GM12878 (cell line): ENCODE results near the gene AGPAT2. TPM values are rescaled to one million over a fixed set of nuclear protein-coding genes. Genes with fewer than 3 reads are reported as not detected.

Experiments
- ATAC-seq: fragments of 200-7000 bp; cut with Tn5 transposase; 3 replicates; pipeline ENCODE4 v1.9.1; 2020; ENCODE audit warnings: mild to moderate bottlenecking, moderate library complexity
- BruUV-seq: library from RNA; stranded (reverse); fragments of 400-500 nt; replicated peaks from 2 replicates; lab custom pipeline; 2021; lab: Mats Ljungman, UMichigan
- CTCF ChIA-PET: fragments of 300-600 bp; sonication (Branson Sonifier 250); formaldehyde crosslinking; extraction: SDS; loops from one replicate; lab custom pipeline; 2021; ENCODE audit warnings: inconsistent platforms; lab: Yijun Ruan, JAX
- POLR2A ChIA-PET: fragments of 350-600 bp; formaldehyde crosslinking; extraction: SDS; loops from one replicate; lab custom pipeline; 2021; ENCODE audit warnings: inconsistent platforms; lab: Charles Lee
- RAD21 ChIA-PET: fragments of 300-600 bp; sonication (Branson Sonifier 250); formaldehyde crosslinking; loops from one replicate; lab custom pipeline; 2023; ENCODE audit warnings: antibody characterized with exemption; ENCODE audit not compliant: unreplicated experiment; lab: Charles Lee
- SMC1A ChIA-PET: fragments of 300-600 bp; sonication (Branson Sonifier 250); formaldehyde crosslinking; loops from one replicate; lab custom pipeline; 2023; ENCODE audit not compliant: unreplicated experiment, uncharacterized antibody; lab: Charles Lee
- DNase-seq: peaks from one replicate; pipeline ENCODE4 v3.0.0-alpha.2; 2011; ENCODE audit warnings: low read depth, low spot score
- FAIRE-seq: peaks from 3 replicates; lab custom pipeline; 2011; peaks lifted over from hg19 to GRCh38; lab: Jason Lieb, UNC
- H2AFZ ChIP-seq: 2 replicates; pipeline ENCODE4 v1.6.0; 2011; ENCODE audit warnings: low read depth, low read length, control low read depth; ENCODE audit not compliant: control insufficient read depth
- H3K27ac ChIP-seq: 2 replicates; pipeline ENCODE4 v1.5.1; 2011; ENCODE audit warnings: control low read depth; ENCODE audit not compliant: control insufficient read depth, insufficient read depth
- H3K27me3 ChIP-seq, 2 experiments: replicated peaks in 1 of 2; 2 replicates each; pipeline versions ENCODE4 v1.6.0 to v1.6.1; 2011; ENCODE audit warnings: low read length in 1 of 2; ENCODE audit not compliant: control insufficient read depth in 2 of 2, insufficient read depth in 2 of 2
- H3K36me3 ChIP-seq, 2 experiments: 2 replicates each; pipeline ENCODE4 v1.5.1; 2011; ENCODE audit warnings: low read length in 1 of 2; ENCODE audit not compliant: control insufficient read depth in 2 of 2, insufficient read depth in 2 of 2
- H3K4me1 ChIP-seq: 2 replicates; pipeline ENCODE4 v1.6.1; 2011; ENCODE audit warnings: mild to moderate bottlenecking, low read length, moderate library complexity, mixed read lengths; ENCODE audit not compliant: control insufficient read depth, insufficient read depth
- H3K4me2 ChIP-seq: 2 replicates; pipeline ENCODE4 v1.6.0; 2011; ENCODE audit warnings: control low read depth; ENCODE audit not compliant: control insufficient read depth, insufficient read depth
- H3K4me3 ChIP-seq: fragments of 200-600 bp; sonication (generic); 2 replicates; pipeline ENCODE4 v1.5.1; 2016
- H3K79me2 ChIP-seq: 2 replicates; pipeline ENCODE4 v1.6.0; 2011; ENCODE audit warnings: low read length; ENCODE audit not compliant: control insufficient read depth, insufficient read depth
- H3K9ac ChIP-seq: 2 replicates; pipeline ENCODE4 v1.8.0; 2011; ENCODE audit warnings: low read length, control low read depth, mixed read lengths; ENCODE audit not compliant: control insufficient read depth, insufficient read depth
- H3K9me3 ChIP-seq: replicated peaks from 3 replicates; pipeline ENCODE4 v1.5.1; 2011; ENCODE audit warnings: mild to moderate bottlenecking, low read length; ENCODE audit not compliant: control insufficient read depth, insufficient read depth
- H4K20me1 ChIP-seq: 2 replicates; pipeline ENCODE4 v1.6.0; 2011; ENCODE audit not compliant: control insufficient read depth, insufficient read depth
- ATF7 ChIP-seq: fragments of 450-650 bp; IDR thresholded peaks from 2 replicates; pipeline ENCODE4 v1.6.1; 2016; ENCODE audit warnings: low read depth, mild to moderate bottlenecking
- BACH1 ChIP-seq: fragments of 450-650 bp; IDR thresholded peaks from 2 replicates; pipeline ENCODE4 v1.6.1; 2017; ENCODE audit warnings: mild to moderate bottlenecking, borderline replicate concordance
- CREB1 ChIP-seq: IDR thresholded peaks from 2 replicates; pipeline ENCODE4 v1.6.1; 2012; ENCODE audit warnings: low read depth, mild to moderate bottlenecking, inconsistent platforms
- EGR1 ChIP-seq, 2 experiments: IDR thresholded peaks; 1 replicate in 1 of 2; 2 replicates in 1 of 2; pipeline ENCODE4 v1.6.1; 2011 to 2012; ENCODE audit warnings: low read depth in 2 of 2, low read length in 2 of 2, borderline replicate concordance in 1 of 2, mild to moderate bottlenecking in 1 of 2, moderate library complexity in 1 of 2
- KDM1A ChIP-seq: fragments of 200-600 bp; sonication (generic); IDR thresholded peaks from 2 replicates; pipeline ENCODE4 v1.6.1; 2016; ENCODE audit warnings: borderline replicate concordance
- MEF2A ChIP-seq: IDR thresholded peaks from 2 replicates; pipeline ENCODE4 v1.6.1; 2011; ENCODE audit warnings: low read depth, mild to moderate bottlenecking, low read length, moderate library complexity; ENCODE audit not compliant: insufficient read depth
- MYB ChIP-seq: fragments of 150-350 bp; IDR thresholded peaks from 2 replicates; pipeline ENCODE4 v1.6.1; 2014; ENCODE audit warnings: mild to moderate bottlenecking, low read depth, low read length, borderline replicate concordance
- PBX3 ChIP-seq: IDR thresholded peaks from 2 replicates; pipeline ENCODE4 v1.6.1; 2011; ENCODE audit warnings: mild to moderate bottlenecking, low read depth, low read length, moderate library complexity; ENCODE audit not compliant: insufficient replicate concordance
- PML ChIP-seq: IDR thresholded peaks from 2 replicates; pipeline ENCODE4 v1.6.1; 2012; ENCODE audit warnings: low read length, inconsistent platforms
- POLR2AphosphoS2 ChIP-seq: IDR thresholded peaks from 2 replicates; pipeline ENCODE4 v1.6.1; 2011; ENCODE audit warnings: low read depth, mild to moderate bottlenecking, low read length, improper control_type of control experiment, moderate library complexity
- RAD21 ChIP-seq: IDR thresholded peaks from 2 replicates; pipeline ENCODE4 v1.6.1; 2011; ENCODE audit warnings: mild to moderate bottlenecking, low read depth, low read length, moderate library complexity; ENCODE audit not compliant: insufficient read depth
- RBBP5 ChIP-seq: fragments of 200-600 bp; sonication (generic); conservative IDR thresholded peaks from 2 replicates; pipeline ENCODE4 v1.6.1; 2016
- REST ChIP-seq: IDR thresholded peaks from 2 replicates; pipeline ENCODE4 v1.6.1; 2012; ENCODE audit warnings: mild to moderate bottlenecking, low read depth, low read length
- SKIL ChIP-seq: fragments of 450-650 bp; IDR thresholded peaks from 2 replicates; pipeline ENCODE4 v1.6.1; 2017; ENCODE audit warnings: mild to moderate bottlenecking, low read depth, inconsistent platforms; ENCODE audit not compliant: poor library complexity, severe bottlenecking
- SMC3 ChIP-seq: IDR thresholded peaks from 2 replicates; pipeline ENCODE4 v1.6.1; 2011; ENCODE audit warnings: low read length, improper control_type of control experiment, borderline replicate concordance
- YY1 ChIP-seq: IDR thresholded peaks from 2 replicates; pipeline ENCODE4 v1.6.1; 2011; ENCODE audit warnings: low read depth, mild to moderate bottlenecking, low read length
- WGBS: methylation state at CpG from one replicate; pipeline ENCODE4 v1.1.6; 2016; ENCODE audit warnings: low lambda C conversion rate; ENCODE audit not compliant: insufficient replicate concordance, insufficient coverage; ENCODE audit errors: missing lambda C conversion rate; 5-methylcytosine and 5-hydroxymethylcytosine counted together
- in situ Hi-C: fragments of 300-500 bp; cut with MboI; formaldehyde crosslinking; loops from 9 replicates; pipeline ENCODE4 v1.14.3; 2018; ENCODE audit warnings: mixed read lengths
- intact Hi-C: fragments of 100-400 bp; cut with micrococcal nuclease; formaldehyde crosslinking; loops from one replicate; pipeline ENCODE4 v1.14.2; 2022; ENCODE audit not compliant: unreplicated experiment
- polyA plus RNA-seq, 11 experiments: library from polyadenylated mRNA; depleted of rRNA in 4 of 11; unstranded in 6 of 11; stranded (reverse) in 5 of 11; fragments of >200 nt; fragmentation: Nextera tagmentation in 4 of 11; fragmentation: Illumina TruSeq in 1 of 11; extraction: Ambion mirVana in 4 of 11; extraction: Trizol in 1 of 11; gene quantifications; 1 replicate in 1 of 11; 2 replicates in 10 of 11; pipeline versions ENCODE4 v1.2.1 to v1.2.3, GENCODE V29; 2011 to 2016; ENCODE audit warnings: inconsistent platforms in 2 of 11, missing spikeins in 2 of 11, low read depth in 1 of 11
- total RNA-seq, 4 experiments: library from RNA; depleted of rRNA in 3 of 4; stranded (reverse); fragments of >200 nt in 3 of 4; fragmentation: Illumina TruSeq in 1 of 4; extraction: Trizol in 1 of 4; gene quantifications; 2 replicates each; pipeline versions ENCODE4 v1.2.1 to v1.2.3, GENCODE V29; 2013 to 2021

AGPAT2 gene
- total and polyA plus RNA-seq, 10 of the 15 experiments (the other 5 are each of a cell fraction or from before 2014, with no cell fraction given) = 0.10 to 28.5 (median 18.2) TPM

GRCh38 chr9:136629879-136630661 is 57.2 kb downstream of the AGPAT2 start:
- no peaks in the 10 kb centered on the region; the same call in 1 of the 2 replicates for H3K4me1 ChIP-seq
- H4K20me1 ChIP-seq = no peaks in the 10 kb centered on the region
- POLR2A ChIA-PET = interaction anchor here (0.6 to 1.0 kb wide), 2 partner anchors 78 to 112 kb away, joined by 3 read pairs; no protein-coding TSS in a partner anchor
- FAIRE-seq = no peak
- H3K36me3 ChIP-seq = no peaks in the 10 kb centered on the region
- WGBS = 10% methylated on average over 18 of the region's 19 CpGs
- ATAC-seq = peak; percentile 83
- H3K27ac ChIP-seq = no peak overlapping the region
- in situ Hi-C loops (loop anchor here (5.0 kb wide), 1 partner anchor 138 kb away; no protein-coding TSS in a partner anchor), intact Hi-C loops (no loop called here)
- CTCF ChIA-PET = interaction anchor here (0.6 to 8.5 kb wide), 9 partner anchors 12 to 229 kb away, joined by 3 to 223 read pairs (median 4); no protein-coding TSS in a partner anchor
- DNase-seq = no peak
- no peaks in the 10 kb centered on the region for H3K9me3 ChIP-seq
- RAD21 ChIA-PET = interaction anchor here (1.1 to 7.7 kb wide), 3 partner anchors 90 to 143 kb away, joined by 5 to 126 read pairs (median 5); no protein-coding TSS in a partner anchor
- H2AFZ ChIP-seq = no peak overlapping the region
- H3K9ac ChIP-seq = no peak overlapping the region
- H3K4me2 ChIP-seq = no peak overlapping the region
- no peaks in the 10 kb centered on the region for H3K79me2 ChIP-seq
- no TSS peak for BruUV-seq
- no peaks in the 10 kb centered on the region; a peak in 2 of 4 replicates for H3K27me3 ChIP-seq
- no peak overlapping the region for H3K4me3 ChIP-seq
- SMC1A ChIA-PET = interaction anchor here (1.0 to 1.8 kb wide), 4 partner anchors 23 to 142 kb away, joined by 3 to 14 read pairs (median 6); no protein-coding TSS in a partner anchor
- TF ChIP-seq MYB (no peak), RAD21 (peak; percentile 92), EGR1 (IDR thresholded peaks at IDR 0.05; ENCODE audit: borderline replicate concordance in 1 of 2, low read depth in 2 of 2, low read length in 2 of 2) (peak; percentile 29 to 93), POLR2AphosphoS2 (no peak), PBX3 (no peak), KDM1A (no peak), MEF2A (no peak), RBBP5 (no peak), ATF7 (no peak), SKIL (no peak), SMC3 (peak; percentile 65), PML (no peak), REST (no peak), YY1 (0 out of 2 replicates have a peak, but pooled peaks have one; percentile 11), CREB1 (no peak), BACH1 (no peak)
